ENCODE results near the gene ATP8B1. TPM values are rescaled to one million over a fixed set of nuclear protein-coding genes. Genes with fewer than 3 reads are reported as not detected.

ATP8B1 gene
- total and polyA plus RNA-seq, 3 donors from 2014 or later: 1.6 to 3.0 (median 1.7) TPM

DNA sequence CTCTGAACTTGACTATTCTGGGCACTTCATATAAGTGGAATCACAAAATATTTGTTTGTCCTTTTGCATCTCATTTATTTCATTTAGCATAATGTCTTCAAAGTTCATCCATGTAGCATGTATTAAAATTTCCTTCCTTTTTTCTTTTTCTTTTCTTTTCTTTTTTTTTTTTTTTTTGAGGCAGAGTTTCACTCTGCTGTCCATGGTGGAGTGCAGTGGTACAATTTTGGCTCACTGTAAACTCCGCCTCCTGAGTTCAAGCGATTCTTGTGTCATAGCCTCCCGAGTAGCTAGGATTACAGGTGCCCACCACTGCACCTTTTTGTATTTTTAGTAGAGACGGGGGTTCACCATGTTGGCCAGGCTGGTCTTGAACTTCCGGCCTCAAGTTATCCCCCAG, 11.9 kb downstream of the ATP8B1 start:
- 82 to 98% methylated on average over 5 of the region's 5 CpGs for WGBS, 2 donors
- TF ChIP-seq, protein P1, sequence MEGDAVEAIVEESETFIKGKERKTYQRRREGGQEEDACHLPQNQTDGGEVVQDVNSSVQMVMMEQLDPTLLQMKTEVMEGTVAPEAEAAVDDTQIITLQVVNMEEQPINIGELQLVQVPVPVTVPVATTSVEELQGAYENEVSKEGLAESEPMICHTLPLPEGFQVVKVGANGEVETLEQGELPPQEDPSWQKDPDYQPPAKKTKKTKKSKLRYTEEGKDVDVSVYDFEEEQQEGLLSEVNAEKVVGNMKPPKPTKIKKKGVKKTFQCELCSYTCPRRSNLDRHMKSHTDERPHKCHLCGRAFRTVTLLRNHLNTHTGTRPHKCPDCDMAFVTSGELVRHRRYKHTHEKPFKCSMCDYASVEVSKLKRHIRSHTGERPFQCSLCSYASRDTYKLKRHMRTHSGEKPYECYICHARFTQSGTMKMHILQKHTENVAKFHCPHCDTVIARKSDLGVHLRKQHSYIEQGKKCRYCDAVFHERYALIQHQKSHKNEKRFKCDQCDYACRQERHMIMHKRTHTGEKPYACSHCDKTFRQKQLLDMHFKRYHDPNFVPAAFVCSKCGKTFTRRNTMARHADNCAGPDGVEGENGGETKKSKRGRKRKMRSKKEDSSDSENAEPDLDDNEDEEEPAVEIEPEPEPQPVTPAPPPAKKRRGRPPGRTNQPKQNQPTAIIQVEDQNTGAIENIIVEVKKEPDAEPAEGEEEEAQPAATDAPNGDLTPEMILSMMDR (IDR thresholded peaks at IDR 0.05): no peak
- no peak for TF ChIP-seq POLR2A (IDR thresholded peaks at IDR 0.05)
- Histone ChIP-seq H3K36me3 (ENCODE audit: low read depth, missing control alignments) (no peaks in the 10 kb centered on the region), H3K4me3 (no peak overlapping the region), H3K4me1 (peaks cover 5% of the 10 kb centered on the region), H3K27ac (no peak overlapping the region), H3K9me3 (no peaks in the 10 kb centered on the region), H3K27me3 (no peaks in the 10 kb centered on the region)
- no peak for DNase-seq
- intact Hi-C loops (cut with DNase I; ENCODE audit: low total_unique reads): no loop called here

DNA sequence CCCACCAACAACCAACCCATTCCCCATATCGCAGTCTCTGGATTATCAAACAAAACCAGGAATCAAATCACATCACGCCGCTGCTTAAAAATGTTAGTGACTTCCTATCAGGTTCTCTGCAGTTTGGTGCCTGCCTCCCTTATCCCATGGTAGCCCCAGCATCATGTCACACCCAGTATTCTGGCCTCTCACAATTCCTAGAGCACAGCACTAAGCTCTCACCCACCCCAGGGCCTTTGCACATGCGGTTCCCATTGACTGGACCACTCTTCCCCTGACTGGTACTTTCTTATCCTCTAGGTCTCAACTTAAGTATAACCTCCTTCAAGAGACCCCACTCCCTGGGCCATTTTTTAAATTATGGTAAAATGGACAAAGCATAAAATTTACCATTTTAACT, 12.8 kb downstream of the ATP8B1 start:
- intact Hi-C loops (cut with DNase I; ENCODE audit: low total_unique reads): no loop called here
- no peak for TF ChIP-seq POLR2A (IDR thresholded peaks at IDR 0.05)
- TF ChIP-seq, protein P1 (IDR thresholded peaks at IDR 0.05): no peak
- H3K9me3 ChIP-seq: no peaks in the 10 kb centered on the region
- no peaks in the 10 kb centered on the region for H3K36me3 ChIP-seq (ENCODE audit: low read depth, missing control alignments)
- DNase-seq: no peak
- H3K4me3 ChIP-seq: no peak overlapping the region
- no peak overlapping the region for H3K27ac ChIP-seq
- peaks cover 5% of the 10 kb centered on the region for H3K4me1 ChIP-seq
- WGBS, 2 donors: 94 to 99% methylated on average over 4 of the region's 4 CpGs
- H3K27me3 ChIP-seq: no peaks in the 10 kb centered on the region

DNA sequence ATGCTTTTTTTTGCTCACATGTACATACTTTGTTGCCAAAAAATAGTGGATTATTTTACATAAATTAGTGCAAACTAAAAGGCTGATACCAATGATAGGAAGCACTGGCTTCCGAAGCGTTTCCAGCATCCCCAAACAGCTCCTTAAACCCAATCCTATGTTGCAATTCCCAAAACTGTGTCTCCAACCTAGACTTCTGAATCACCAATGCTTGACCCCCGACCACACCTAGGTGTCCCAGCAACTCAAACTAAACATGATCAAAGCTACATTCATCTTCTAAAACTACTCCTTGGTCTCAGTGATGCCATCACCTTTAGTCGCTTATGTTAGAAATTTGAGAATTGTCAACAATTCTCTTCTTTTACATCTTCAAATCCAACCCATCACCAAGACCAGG, 13.4 kb downstream of the ATP8B1 start:
- WGBS, 2 donors: 82 to 89% methylated on average over 4 of the region's 4 CpGs
- no peak overlapping the region for H3K4me3 ChIP-seq
- no peaks in the 10 kb centered on the region for H3K36me3 ChIP-seq (ENCODE audit: low read depth, missing control alignments)
- H3K9me3 ChIP-seq: no peaks in the 10 kb centered on the region
- DNase-seq: no peak
- TF ChIP-seq, protein P1 (IDR thresholded peaks at IDR 0.05): no peak
- intact Hi-C loops (cut with DNase I; ENCODE audit: low total_unique reads): no loop called here
- peaks cover 5% of the 10 kb centered on the region for H3K4me1 ChIP-seq
- no peaks in the 10 kb centered on the region for H3K27me3 ChIP-seq
- no peak overlapping the region for H3K27ac ChIP-seq

DNA sequence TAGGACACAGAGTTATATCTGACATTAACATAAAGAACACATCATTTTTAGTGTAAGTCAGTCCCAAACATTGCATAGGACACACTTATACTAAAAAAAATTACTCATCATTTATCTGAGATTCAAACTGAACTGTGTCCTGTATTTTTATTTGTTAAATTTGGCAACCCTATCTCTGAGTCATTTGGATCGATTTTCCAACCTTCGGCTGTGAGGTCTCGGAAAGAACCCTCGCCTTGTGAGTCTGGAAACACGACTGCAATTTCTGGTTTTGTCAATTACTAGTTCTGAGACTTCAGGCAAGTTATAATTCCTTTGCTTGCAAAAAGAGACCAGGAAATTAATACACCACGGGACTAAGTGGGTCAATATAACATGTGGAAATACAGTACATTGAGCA, 14.0 kb downstream of the ATP8B1 start:
- Histone ChIP-seq H3K4me3 (no peak overlapping the region), H3K27me3 (no peaks in the 10 kb centered on the region), H3K27ac (peak overlapping the region in 1 of 2 donors; percentile 44), H3K36me3 (ENCODE audit: low read depth, missing control alignments) (no peaks in the 10 kb centered on the region), H3K4me1 (peaks cover 5% of the 10 kb centered on the region), H3K9me3 (no peaks in the 10 kb centered on the region)
- DNase-seq: no peak
- TF ChIP-seq POLR2A (IDR thresholded peaks at IDR 0.05): no peak
- TF ChIP-seq, protein P1 (IDR thresholded peaks at IDR 0.05): no peak
- WGBS, 2 donors: 46 to 58% methylated on average over 6 of the region's 6 CpGs
- intact Hi-C loops (cut with DNase I; ENCODE audit: low total_unique reads): no loop called here

DNA sequence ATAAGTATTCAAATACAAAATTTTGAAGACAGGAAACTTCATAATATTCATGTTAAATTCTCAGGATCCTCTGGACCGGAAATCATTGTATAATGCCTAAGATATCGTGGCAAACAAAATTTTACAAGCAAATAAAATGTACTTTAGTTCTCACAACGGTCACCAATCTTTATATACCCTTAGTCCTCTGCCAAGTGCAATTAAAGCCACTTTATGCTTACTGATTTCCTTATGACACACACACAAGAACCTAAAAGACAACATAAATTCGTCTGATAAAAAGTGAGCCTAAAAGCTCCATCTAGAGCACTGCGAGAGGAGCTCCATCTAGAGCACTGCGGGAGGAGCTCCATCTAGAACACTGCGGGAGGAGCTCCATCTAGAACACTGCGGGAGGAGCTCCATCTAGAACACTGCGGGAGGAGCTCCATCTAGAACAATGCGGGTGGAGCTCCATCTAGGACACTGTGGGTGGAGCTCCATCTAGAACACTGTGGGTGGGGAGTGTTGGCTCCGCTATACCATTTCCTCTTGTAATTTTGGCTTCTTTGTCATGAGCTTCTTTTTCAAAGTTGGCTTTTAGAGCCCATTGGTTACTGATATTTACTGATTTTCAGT, 15.9 kb downstream of the ATP8B1 start:
- H3K4me1 ChIP-seq: peaks cover 5% of the 10 kb centered on the region
- no peak for DNase-seq
- H3K27ac ChIP-seq: peak overlapping the region in 1 of 2 donors; percentile 44
- no peaks in the 10 kb centered on the region for H3K27me3 ChIP-seq
- intact Hi-C loops (cut with DNase I; ENCODE audit: low total_unique reads): no loop called here
- WGBS, 2 donors: 84 to 92% methylated on average over 11 of the region's 11 CpGs
- no peak for TF ChIP-seq POLR2A (IDR thresholded peaks at IDR 0.05)
- no peaks in the 10 kb centered on the region for H3K36me3 ChIP-seq (ENCODE audit: low read depth, missing control alignments)
- no peak overlapping the region for H3K4me3 ChIP-seq
- no peaks in the 10 kb centered on the region for H3K9me3 ChIP-seq

Measured in testis (tissue), 3 donors.